PC-9 (cell line): ENCODE results near the gene TAF4B. TPM values are rescaled to one million over a fixed set of nuclear protein-coding genes. Genes with fewer than 3 reads are reported as not detected.
A peak's percentile ranks its signal among the peaks of the same experiment; 100 is the strongest.

Experiments used
- BruUV-seq: library from RNA; stranded (reverse); fragments of 400-500 nt; replicated peaks from 2 replicates; lab custom pipeline; 2021; lab: Mats Ljungman, UMichigan
- CTCF ChIA-PET: fragments of 300-600 bp; sonication (Branson Sonifier 250); formaldehyde crosslinking; loops from one replicate; lab custom pipeline; 2022; ENCODE audit warnings: antibody characterized with exemption; lab: Charles Lee
- POLR2A ChIA-PET: fragments of 300-600 bp; sonication (Branson Sonifier 250); formaldehyde crosslinking; loops from one replicate; lab custom pipeline; 2022; ENCODE audit warnings: antibody characterized with exemption; ENCODE audit not compliant: unreplicated experiment; lab: Charles Lee
- DNase-seq, 2 experiments: peaks; one replicate each; pipeline versions ENCODE4 v3.0.0 to v3.0.0-alpha.2; 2015 to 2022; ENCODE audit warnings: mixed read lengths in 1 of 2
- H2AFZ ChIP-seq: fragments of 200-600 bp; sonication (generic); 2 replicates; pipeline ENCODE4 v1.8.1; 2017; ENCODE audit warnings: antibody characterized with exemption
- H3F3A ChIP-seq: fragments of 200-600 bp; sonication (generic); 2 replicates; pipeline ENCODE4 v1.8.1; 2017; ENCODE audit warnings: antibody characterized with exemption, mild to moderate bottlenecking, low read depth; ENCODE audit not compliant: insufficient read depth
- H3K27ac ChIP-seq: fragments of 200-600 bp; sonication (generic); 2 replicates; pipeline ENCODE4 v1.6.1; 2016; ENCODE audit warnings: mixed run types
- H3K27me3 ChIP-seq: fragments of 200-600 bp; sonication (generic); 2 replicates; pipeline ENCODE4 v1.6.1; 2016; ENCODE audit warnings: low read depth, mixed run types; ENCODE audit not compliant: insufficient read depth
- H3K36me3 ChIP-seq: fragments of 200-600 bp; sonication (generic); 2 replicates; pipeline ENCODE4 v1.6.1; 2016; ENCODE audit warnings: low read depth, mixed run types
- H3K4me1 ChIP-seq: fragments of 200-600 bp; sonication (generic); replicated peaks from 2 replicates; pipeline ENCODE4 v1.6.1; 2016; ENCODE audit warnings: mixed run types; ENCODE audit not compliant: insufficient read depth
- H3K4me2 ChIP-seq: fragments of 200-600 bp; sonication (generic); 2 replicates; pipeline ENCODE4 v1.6.1; 2017; ENCODE audit warnings: mixed run types
- H3K4me3 ChIP-seq: fragments of 200-600 bp; sonication (generic); 2 replicates; pipeline ENCODE4 v1.6.1; 2016; ENCODE audit warnings: mixed run types
- H3K79me2 ChIP-seq: fragments of 200-600 bp; sonication (generic); 2 replicates; pipeline ENCODE4 v1.6.1; 2017; ENCODE audit warnings: low read depth, mixed run types
- H3K9me2 ChIP-seq: fragments of 200-600 bp; sonication (generic); 2 replicates; pipeline ENCODE4 v1.8.1; 2017; ENCODE audit warnings: mild to moderate bottlenecking; ENCODE audit not compliant: insufficient read depth
- H3K9me3 ChIP-seq: fragments of 200-600 bp; sonication (generic); 2 replicates; pipeline ENCODE4 v1.8.1; 2016; ENCODE audit warnings: low read depth; ENCODE audit not compliant: insufficient read depth
- H4K20me1 ChIP-seq: fragments of 200-600 bp; sonication (generic); 2 replicates; pipeline ENCODE4 v1.8.1; 2017; ENCODE audit not compliant: insufficient read depth
- EZH2 ChIP-seq: fragments of 200-600 bp; sonication (generic); IDR thresholded peaks from 2 replicates; pipeline ENCODE4 v1.8.0; 2017; ENCODE audit warnings: antibody characterized with exemption, low read depth
- intact Hi-C: fragments of 100-400 bp; cut with micrococcal nuclease; formaldehyde crosslinking; loops from one replicate; pipeline ENCODE4 v1.10.0; 2022; ENCODE audit not compliant: unreplicated experiment
- total RNA-seq: library from RNA; stranded (reverse); gene quantifications from 2 replicates; pipeline ENCODE4 v1.2.3, GENCODE V29; 2021
- TF ChIP-seq, protein P1 (sequence below): fragments of 200-600 bp; sonication (generic); conservative IDR thresholded peaks from 2 replicates; pipeline ENCODE4 v1.6.1; 2017; ENCODE audit warnings: mixed run types, antibody characterized with exemption, mild to moderate bottlenecking, moderate library complexity

Gene TAF4B
- total RNA-seq, 1 experiment from 2014 or later = 2.8 TPM

DNA sequence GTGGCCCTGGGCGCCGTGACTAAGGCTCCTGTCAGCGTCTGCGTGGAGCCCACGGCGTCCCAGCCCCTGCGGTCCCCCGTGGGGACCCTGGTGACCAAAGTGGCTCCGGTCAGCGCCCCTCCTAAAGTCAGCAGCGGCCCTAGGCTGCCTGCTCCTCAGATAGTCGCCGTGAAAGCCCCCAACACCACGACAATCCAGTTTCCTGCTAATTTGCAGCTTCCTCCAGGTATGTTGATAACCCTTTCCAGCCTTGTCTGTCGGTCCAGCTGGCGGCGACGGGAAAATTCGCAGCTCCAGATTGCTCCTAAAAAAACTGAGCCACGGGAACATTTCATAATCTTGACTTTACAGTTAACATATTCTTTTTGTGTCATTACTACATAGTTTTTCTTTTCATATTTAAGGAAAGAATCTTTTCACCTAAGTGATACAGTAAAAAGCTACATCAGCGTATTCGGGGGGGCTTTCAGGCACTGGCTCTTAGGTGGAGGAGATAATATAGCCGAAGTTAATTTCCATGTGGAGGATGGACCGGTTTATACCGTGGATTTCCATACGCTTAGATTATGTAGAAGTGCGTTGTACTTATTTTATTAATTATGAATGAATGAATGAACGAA lies 916 bp downstream of the TAF4B start:
- TF ChIP-seq, protein P1, sequence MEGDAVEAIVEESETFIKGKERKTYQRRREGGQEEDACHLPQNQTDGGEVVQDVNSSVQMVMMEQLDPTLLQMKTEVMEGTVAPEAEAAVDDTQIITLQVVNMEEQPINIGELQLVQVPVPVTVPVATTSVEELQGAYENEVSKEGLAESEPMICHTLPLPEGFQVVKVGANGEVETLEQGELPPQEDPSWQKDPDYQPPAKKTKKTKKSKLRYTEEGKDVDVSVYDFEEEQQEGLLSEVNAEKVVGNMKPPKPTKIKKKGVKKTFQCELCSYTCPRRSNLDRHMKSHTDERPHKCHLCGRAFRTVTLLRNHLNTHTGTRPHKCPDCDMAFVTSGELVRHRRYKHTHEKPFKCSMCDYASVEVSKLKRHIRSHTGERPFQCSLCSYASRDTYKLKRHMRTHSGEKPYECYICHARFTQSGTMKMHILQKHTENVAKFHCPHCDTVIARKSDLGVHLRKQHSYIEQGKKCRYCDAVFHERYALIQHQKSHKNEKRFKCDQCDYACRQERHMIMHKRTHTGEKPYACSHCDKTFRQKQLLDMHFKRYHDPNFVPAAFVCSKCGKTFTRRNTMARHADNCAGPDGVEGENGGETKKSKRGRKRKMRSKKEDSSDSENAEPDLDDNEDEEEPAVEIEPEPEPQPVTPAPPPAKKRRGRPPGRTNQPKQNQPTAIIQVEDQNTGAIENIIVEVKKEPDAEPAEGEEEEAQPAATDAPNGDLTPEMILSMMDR = no peak
- DNase-seq = no peak
- BruUV-seq = no TSS peak
- Histone ChIP-seq H3K27ac (no peak overlapping the region), H4K20me1 (no peaks in the 10 kb centered on the region), H3K27me3 (no peaks in the 10 kb centered on the region), H3K36me3 (no peaks in the 10 kb centered on the region), H3K9me3 (no peaks in the 10 kb centered on the region), H3F3A (no peaks in the 10 kb centered on the region), H3K4me2 (peak overlapping the region; percentile 84), H3K4me3 (peak overlapping the region; percentile 83), H3K79me2 (peaks cover 11% of the 10 kb centered on the region; the same call in 1 of the 2 replicates), H3K9me2 (no peaks in the 10 kb centered on the region), H2AFZ (peak overlapping the region; percentile 81), H3K4me1 (peaks cover 16% of the 10 kb centered on the region)
- ChIA-PET CTCF (no interaction called here), POLR2A (no interaction called here)
- intact Hi-C loops = no loop called here

DNA sequence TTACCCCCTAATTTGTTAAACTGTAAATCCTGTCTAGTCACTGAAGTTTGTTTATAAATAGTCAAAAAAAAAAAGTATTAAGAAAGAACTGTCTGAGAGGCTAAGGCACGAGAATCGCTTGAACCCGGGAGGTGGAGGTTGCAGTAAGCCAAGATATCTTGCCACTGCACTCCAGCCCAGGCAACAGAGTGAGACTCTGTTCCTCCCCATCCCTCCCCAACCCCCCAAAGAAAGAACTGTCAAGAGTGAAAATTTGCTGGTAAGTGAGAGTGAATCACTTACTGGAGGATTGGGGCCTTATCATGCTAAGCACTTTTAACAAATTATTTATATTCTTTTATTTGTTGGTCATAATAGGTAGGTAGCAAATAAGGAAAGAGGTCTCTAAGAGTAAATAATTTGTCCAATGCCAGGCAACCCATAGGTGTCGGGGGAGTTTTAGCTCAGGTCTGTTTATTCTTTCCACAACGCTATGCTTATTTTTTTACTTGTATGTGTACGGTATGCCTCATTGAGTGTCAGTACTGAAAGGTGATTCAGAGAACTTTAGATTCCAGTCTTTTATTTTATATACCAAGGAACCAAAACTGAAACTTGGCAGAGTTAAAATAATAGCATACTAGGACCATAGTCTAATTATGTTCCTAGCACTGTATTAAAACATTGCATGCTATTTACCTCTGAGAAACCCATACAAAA lies 2.5 kb downstream of the TAF4B start:
- intact Hi-C loops = no loop called here
- no peaks in the 10 kb centered on the region for H4K20me1 ChIP-seq
- H3K4me3 ChIP-seq = peak overlapping the region; percentile 83; the same call in 1 of the 2 replicates

DNA sequence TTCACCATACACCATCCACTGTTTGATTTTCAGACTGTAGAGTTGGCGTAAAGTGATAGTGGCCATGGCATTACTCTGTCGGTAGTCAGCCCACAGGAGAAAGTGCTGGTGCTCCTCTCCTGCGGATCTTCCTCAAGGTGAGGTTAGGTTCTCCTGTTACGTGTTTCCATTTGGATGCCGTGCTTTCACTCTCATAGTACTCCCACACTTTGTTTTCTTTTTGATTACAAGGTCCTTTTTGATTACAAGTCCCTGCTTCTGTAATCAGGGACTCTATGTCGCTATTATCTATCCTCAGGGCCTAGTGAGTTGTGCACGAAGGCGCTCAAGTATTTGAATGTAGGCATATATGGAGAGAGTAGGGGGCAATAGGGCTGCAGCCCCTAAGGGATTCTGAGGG lies 4.3 kb downstream of the TAF4B start:
- Histone ChIP-seq H3K4me2 (no peak overlapping the region), H3K27me3 (no peaks in the 10 kb centered on the region), H3K79me2 (peaks cover 11% of the 10 kb centered on the region; the same call in 1 of the 2 replicates), H3K9me2 (no peaks in the 10 kb centered on the region), H2AFZ (no peak overlapping the region), H3K9me3 (no peaks in the 10 kb centered on the region), H4K20me1 (no peaks in the 10 kb centered on the region), H3K4me3 (no peak overlapping the region), H3K4me1 (peaks cover 16% of the 10 kb centered on the region), H3F3A (no peaks in the 10 kb centered on the region), H3K36me3 (no peaks in the 10 kb centered on the region), H3K27ac (no peak overlapping the region)
- intact Hi-C loops = no loop called here
- ChIA-PET CTCF (no interaction called here), POLR2A (no interaction called here)
- BruUV-seq = no TSS peak
- TF ChIP-seq, protein P1 = no peak
- TF ChIP-seq EZH2 = no peak
- no peak for DNase-seq

More for the DNA sequence above, 2.5 kb downstream of the TAF4B start:
- TF ChIP-seq EZH2 = no peak
- TF ChIP-seq, protein P1 = no peak
- Histone ChIP-seq H3K27me3 (no peaks in the 10 kb centered on the region), H3K79me2 (peaks cover 11% of the 10 kb centered on the region; the same call in 1 of the 2 replicates), H3K9me3 (no peaks in the 10 kb centered on the region), H3K9me2 (no peaks in the 10 kb centered on the region), H3K36me3 (no peaks in the 10 kb centered on the region), H3F3A (no peaks in the 10 kb centered on the region), H3K4me2 (peak overlapping the region; percentile 84), H3K27ac (no peak overlapping the region), H3K4me1 (peaks cover 16% of the 10 kb centered on the region), H2AFZ (no peak overlapping the region)
- no peak for DNase-seq
- no TSS peak for BruUV-seq
- ChIA-PET POLR2A (no interaction called here), CTCF (no interaction called here)
